Measurements from ENCODE around the gene NFIC. TPM values are rescaled to one million over a fixed set of nuclear protein-coding genes. Genes with fewer than 3 reads are reported as not detected.
A peak's percentile ranks its signal among the peaks of the same experiment; 100 is the strongest.

The NFIC gene
- polyA plus RNA-seq, 1 of the 3 experiments (the other 2 are of a cell fraction): 7.2 TPM

GRCh38 chr19:3343619-3344502, 22.5 kb upstream of the NFIC start:
- TF ChIP-seq, protein P1, sequence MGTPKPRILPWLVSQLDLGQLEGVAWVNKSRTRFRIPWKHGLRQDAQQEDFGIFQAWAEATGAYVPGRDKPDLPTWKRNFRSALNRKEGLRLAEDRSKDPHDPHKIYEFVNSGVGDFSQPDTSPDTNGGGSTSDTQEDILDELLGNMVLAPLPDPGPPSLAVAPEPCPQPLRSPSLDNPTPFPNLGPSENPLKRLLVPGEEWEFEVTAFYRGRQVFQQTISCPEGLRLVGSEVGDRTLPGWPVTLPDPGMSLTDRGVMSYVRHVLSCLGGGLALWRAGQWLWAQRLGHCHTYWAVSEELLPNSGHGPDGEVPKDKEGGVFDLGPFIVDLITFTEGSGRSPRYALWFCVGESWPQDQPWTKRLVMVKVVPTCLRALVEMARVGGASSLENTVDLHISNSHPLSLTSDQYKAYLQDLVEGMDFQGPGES (IDR thresholded peaks at IDR 0.05; ENCODE audit: low read depth, low read length): peak; percentile 95
- TF ChIP-seq REST (IDR thresholded peaks at IDR 0.05; ENCODE audit: low read depth, low read length): no peak
- peak; percentile 88 for TF ChIP-seq RFX5 (IDR thresholded peaks at IDR 0.05; ENCODE audit: low read length)
- peak; percentile 64; the same call in 1 of the 2 replicates for TF ChIP-seq YY1 (IDR thresholded peaks at IDR 0.05; ENCODE audit: low read depth)
- peak; percentile 56 for TF ChIP-seq RAD21 (IDR thresholded peaks at IDR 0.05; ENCODE audit: low read length)
- no peak for TF ChIP-seq ELF1 (IDR thresholded peaks at IDR 0.05)
- no peak; the same call in 1 of the 2 replicates for TF ChIP-seq USF2 (IDR thresholded peaks at IDR 0.05; ENCODE audit: borderline replicate concordance, low read depth, low read length)
- TF ChIP-seq, protein P2, sequence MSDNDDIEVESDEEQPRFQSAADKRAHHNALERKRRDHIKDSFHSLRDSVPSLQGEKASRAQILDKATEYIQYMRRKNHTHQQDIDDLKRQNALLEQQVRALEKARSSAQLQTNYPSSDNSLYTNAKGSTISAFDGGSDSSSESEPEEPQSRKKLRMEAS (IDR thresholded peaks at IDR 0.05; ENCODE audit: low read depth): peak; percentile 42; the same call in 1 of the 2 replicates
- TF ChIP-seq PBX3 (IDR thresholded peaks at IDR 0.05): peak; percentile 26; the same call in 1 of the 2 replicates
- TF ChIP-seq CHD2 (IDR thresholded peaks at IDR 0.05; ENCODE audit: low read length, partially characterized antibody): peak; percentile 90
- TF ChIP-seq FOXM1 (IDR thresholded peaks at IDR 0.05; ENCODE audit: low read depth): 0 out of 2 replicates have a peak, but pooled peaks have one; percentile 30
- no peak for TF ChIP-seq EZH2phosphoT487 (IDR thresholded peaks at IDR 0.05; ENCODE audit: borderline replicate concordance, low read depth)
- TF ChIP-seq POLR2AphosphoS5 (IDR thresholded peaks at IDR 0.05; ENCODE audit: low read depth, low read length): peak; percentile 32; the same call in 1 of the 2 replicates
- peak; percentile 63; the same call in 1 of the 2 replicates for TF ChIP-seq MXI1 (IDR thresholded peaks at IDR 0.05; ENCODE audit: low read depth, low read length)
- 14% methylated on average over 7 of the region's 26 CpGs for WGBS (ENCODE audit: low lambda C conversion rate)
- no peaks in the 10 kb centered on the region for H3K79me2 ChIP-seq (ENCODE audit: insufficient read depth)
- no peaks in the 10 kb centered on the region for H3K9me2 ChIP-seq
- CTCF ChIA-PET: interaction anchor here (0.7 to 1.3 kb wide), 8 partner anchors 14 to 142 kb away, joined by 3 to 7 read pairs (median 3); no protein-coding TSS in a partner anchor
- peak overlapping the region; percentile 78; the same call in 1 of the 2 replicates for H2AFZ ChIP-seq (ENCODE audit: low read depth)
- POLR2A ChIA-PET: no interaction called here
- peak; percentile 97 for DNase-seq
- H3K4me2 ChIP-seq: peak overlapping the region; percentile 74
- peaks cover 3% of the 10 kb centered on the region for H3F3A ChIP-seq (replicated peaks; ENCODE audit: insufficient read depth)
- peaks cover 0 to 3% of the 10 kb centered on the region in 2 experiments; a peak in 1 of 4 replicates for H3K4me1 ChIP-seq (ENCODE audit: control insufficient read depth in 1 of 2, insufficient read depth in 2 of 2, low read depth in 1 of 2, low read length in 1 of 2)
- peak overlapping the region; percentile 59 to 64; a peak in 3 of 4 replicates for H3K4me3 ChIP-seq (ENCODE audit: low read depth in 2 of 2, low read length in 1 of 2)
- H3K9ac ChIP-seq: no peak overlapping the region
- peak overlapping the region in 1 of 2 experiments; percentile 72; a peak in 2 of 4 replicates for H3K27ac ChIP-seq (ENCODE audit: low read depth in 2 of 2, low read length in 1 of 2)
- H4K20me1 ChIP-seq (ENCODE audit: insufficient read depth): no peaks in the 10 kb centered on the region
- H3K36me3 ChIP-seq (replicated peaks in 1 of 2; ENCODE audit: control insufficient read depth in 1 of 2, insufficient read depth in 2 of 2, low read length in 1 of 2): no peaks in the 10 kb centered on the region
- no peaks in the 10 kb centered on the region for H3K9me3 ChIP-seq
- H3K27me3 ChIP-seq (ENCODE audit: insufficient read depth): no peaks in the 10 kb centered on the region

Data from SK-N-SH (cell line).